ENCODE results near the gene HSPA4L.

HSPA4L gene

DNA sequence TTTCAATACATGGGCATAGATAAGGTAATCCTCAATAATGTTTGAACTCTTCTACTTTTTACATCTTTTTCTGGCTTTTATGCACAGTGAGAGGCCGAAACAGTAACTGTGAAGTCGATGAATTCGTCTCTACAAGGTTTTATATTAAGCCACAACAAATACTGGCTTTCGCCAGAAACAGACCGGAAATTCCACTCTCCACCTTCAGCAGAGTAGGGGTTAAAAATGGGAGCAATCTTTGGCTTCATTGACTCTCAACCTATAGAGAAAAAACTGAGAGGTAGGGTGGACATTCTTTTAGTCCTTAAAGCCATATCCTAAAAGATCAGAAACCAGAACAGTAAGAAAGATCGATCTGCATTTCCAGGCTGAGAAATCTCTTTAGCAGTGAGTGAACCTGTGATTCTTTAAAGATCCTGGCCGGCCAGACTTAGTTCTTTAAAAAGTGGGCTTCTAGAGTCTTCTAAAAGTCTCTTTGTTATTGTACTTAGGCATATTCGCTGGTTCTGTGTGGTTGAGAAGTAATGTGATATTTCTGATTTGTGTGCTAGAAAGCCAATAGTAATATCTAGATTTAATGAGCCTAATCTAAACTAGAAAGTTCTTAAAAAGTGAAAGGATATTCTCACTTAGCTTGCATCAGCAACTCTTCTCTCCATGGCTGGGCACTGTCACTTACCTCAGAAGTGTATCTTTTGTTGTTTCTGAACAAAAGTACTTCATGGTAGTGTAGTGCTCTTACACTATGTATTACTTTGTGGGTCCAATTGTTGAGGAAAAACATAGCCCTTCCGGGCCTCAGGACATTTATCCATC is 2.0 kb downstream of the HSPA4L start:
- no peak for DNase-seq (ENCODE audit: low read depth in 2 of 2)

GRCh38 chr4:127788517-127788916 is 6.4 kb downstream of the HSPA4L start:
- no peak for DNase-seq (ENCODE audit: low read depth in 2 of 2)

GRCh38 chr4:127791391-127791790 is 9.3 kb downstream of the HSPA4L start:
- DNase-seq (ENCODE audit: low read depth in 2 of 2) = no peak

DNA sequence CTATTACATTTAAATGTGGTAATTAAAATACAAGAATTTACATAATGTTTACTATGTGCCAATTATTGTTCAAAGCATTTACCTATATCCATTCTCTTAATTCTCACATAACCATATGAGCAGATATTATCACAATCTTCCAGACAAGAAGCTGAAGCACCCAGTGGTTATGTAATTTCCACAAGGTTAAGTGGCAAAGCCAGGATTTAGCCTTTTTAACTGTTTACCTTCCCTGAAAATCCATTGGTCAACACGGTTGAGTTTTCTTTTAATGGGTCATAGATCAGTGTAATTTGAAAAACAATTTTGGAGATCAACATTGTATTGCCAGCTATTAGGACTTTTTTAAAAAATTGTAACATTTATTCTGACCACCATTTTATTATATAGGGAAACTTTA is 11.4 kb downstream of the HSPA4L start:
- DNase-seq (ENCODE audit: low read depth in 2 of 2) = no peak

DNA sequence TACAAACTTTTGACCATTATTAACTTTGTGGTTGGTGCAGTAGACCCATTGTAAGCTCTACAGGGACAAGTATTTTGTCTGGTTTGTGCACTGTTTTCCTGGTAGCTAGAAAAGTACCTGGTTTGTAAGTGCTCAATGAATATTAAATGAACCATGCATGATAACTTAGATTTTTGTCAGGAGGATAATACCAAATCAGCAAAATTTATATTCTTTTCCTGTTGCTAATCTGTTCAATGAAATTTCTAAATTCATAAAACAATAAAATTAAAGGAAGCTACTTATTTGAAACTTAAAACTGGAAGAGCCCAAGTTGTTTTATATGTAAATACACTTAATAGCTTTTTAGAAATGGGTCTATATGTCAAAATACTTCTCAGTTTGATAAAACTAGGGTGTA is 17.6 kb downstream of the HSPA4L start:
- DNase-seq (ENCODE audit: low read depth in 2 of 2) = no peak

- no peak for DNase-seq (ENCODE audit: low read depth in 2 of 2)
Measured at GRCh38 chr4:127809173-127809800, 27.2 kb downstream of the HSPA4L start.

GRCh38 chr4:127810551-127810950 is 28.4 kb downstream of the HSPA4L start:
- no peak for DNase-seq (ENCODE audit: low read depth in 2 of 2)

DNA sequence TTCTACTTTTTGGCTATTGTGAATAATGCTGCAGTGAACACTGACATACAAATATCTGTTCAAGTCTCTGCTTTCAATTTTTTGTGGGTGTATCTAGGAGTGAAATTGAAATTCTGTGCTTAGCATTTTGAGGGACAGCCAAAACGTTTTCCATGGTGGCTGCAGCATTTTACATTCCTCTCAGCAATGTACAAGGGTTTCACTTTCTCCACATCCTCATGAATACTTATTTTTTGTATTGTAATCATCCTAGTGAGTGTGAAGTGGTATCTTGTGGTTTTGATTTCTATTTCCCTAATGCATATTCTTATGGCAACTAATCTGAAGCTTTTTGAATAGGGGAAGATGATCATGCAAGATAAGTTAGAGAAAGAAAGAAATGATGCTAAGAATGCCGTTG is 40.3 kb downstream of the HSPA4L start:
- DNase-seq (ENCODE audit: low read depth in 2 of 2) = no peak

GRCh38 chr4:127828121-127828520 is 46.0 kb downstream of the HSPA4L start:
- DNase-seq (ENCODE audit: low read depth in 2 of 2) = no peak

- no peak for DNase-seq (ENCODE audit: low read depth in 2 of 2)
Measured at GRCh38 chr4:127829014-127829413, 46.9 kb downstream of the HSPA4L start.

DNA sequence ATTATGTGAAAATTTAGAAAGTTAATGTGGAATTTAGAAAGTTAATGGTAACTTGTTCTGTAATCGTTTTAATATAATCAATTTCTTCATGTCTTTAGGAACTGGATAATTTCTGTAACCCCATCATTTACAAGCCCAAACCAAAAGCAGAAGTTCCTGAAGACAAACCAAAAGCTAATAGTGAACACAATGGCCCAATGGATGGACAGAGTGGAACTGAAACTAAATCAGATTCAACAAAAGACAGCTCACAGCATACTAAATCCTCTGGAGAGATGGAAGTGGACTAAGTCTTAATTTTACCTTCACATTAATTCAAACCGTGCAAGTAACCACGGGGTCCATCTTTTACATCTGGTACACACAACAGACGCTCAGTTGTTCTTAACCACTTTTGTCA is 50.5 kb downstream of the HSPA4L start:
- no peak for DNase-seq (ENCODE audit: low read depth in 2 of 2)

DNA sequence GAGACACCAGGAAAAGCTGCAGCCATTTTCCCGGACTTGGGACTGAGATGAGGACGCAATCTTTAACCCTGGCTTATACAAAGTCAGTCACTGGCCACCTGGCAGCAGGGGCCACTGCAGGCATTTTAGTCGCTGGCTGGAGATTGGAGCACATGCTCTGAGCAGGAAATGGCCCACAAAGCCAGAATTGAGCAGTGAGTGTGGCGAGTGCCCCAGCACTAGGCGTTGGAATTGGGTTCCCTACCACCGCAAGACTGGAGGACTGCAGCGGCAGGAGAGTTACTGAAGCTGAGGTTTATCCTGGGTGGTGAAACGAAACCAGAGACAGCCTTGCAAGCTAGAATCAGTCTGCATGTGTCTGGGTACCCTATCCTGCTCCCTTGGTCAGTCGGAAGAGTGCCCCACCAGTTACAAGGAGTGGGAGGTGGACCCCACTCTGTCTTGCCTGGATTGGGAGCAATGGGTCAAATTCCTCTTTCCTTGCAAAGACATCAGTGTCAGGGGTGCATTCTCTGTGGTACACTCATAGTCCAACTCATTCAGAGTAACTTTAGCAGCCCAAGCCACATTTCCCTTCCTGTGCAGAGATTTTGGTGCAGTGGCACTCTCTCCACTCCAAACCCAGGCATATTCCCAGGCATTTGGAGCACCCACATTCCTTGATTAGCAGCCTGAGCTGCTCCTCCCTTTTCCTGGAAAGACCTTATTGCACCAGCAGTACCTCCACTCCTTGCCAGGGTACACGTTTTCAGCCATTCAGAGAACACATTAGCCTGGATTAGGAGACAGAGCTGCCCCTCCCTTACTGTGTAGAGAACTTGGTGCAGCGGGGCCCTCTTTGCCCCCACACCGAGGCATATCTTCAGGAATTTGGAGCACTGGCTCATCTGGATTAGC is 61.8 kb downstream of the HSPA4L start:
- DNase-seq (ENCODE audit: low read depth in 2 of 2) = no peak

DNA sequence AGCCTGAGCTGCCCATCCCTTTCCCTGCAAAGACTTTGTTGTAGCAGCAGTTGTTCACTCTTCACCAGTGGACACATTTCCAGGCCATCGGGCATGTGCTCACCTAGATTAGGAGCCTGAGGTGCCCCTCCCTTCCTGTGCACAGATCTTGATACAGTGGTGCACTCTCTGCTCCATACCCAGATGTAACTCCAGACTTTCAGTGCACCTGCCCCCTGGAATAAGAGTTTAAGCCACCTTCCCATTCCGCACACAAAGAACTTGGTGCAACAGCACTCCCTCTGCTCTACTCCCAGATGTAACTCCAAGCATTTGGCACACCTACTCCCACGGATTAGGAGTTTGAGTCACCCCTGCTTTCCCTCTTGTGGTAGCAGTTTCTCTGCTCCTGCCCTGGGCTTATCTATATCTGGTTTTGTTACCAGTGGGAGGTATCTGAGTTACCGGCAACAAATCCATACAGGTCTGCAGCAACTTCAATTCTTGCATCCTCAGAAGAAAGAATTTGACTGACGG is 62.5 kb downstream of the HSPA4L start:
- no peak for DNase-seq (ENCODE audit: low read depth in 2 of 2)

DNA sequence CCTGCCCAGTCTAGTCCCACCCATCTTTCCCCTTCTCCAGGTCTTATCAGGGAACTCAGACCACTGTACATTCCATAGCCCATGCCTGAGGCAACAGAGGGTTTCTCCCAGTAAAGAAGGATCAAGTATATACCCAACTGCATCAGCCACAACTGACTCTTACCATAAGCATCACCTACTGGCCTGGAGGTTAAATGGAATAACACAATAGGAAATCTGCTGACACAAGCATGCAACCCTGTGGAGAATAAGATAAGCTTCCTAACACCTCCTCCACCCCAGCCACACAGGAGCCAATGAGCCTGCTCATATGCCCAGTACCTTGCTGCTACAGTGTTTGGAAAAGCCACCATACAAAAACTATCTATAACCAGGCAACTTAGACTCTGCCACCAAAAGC is 63.9 kb downstream of the HSPA4L start:
- no peak for DNase-seq (ENCODE audit: low read depth in 2 of 2)

GRCh38 chr4:127846765-127847164 is 64.6 kb downstream of the HSPA4L start:
- DNase-seq (ENCODE audit: low read depth in 2 of 2) = no peak

GRCh38 chr4:127849505-127850234 is 67.5 kb downstream of the HSPA4L start:
- DNase-seq (ENCODE audit: low read depth in 2 of 2) = no peak

DNA sequence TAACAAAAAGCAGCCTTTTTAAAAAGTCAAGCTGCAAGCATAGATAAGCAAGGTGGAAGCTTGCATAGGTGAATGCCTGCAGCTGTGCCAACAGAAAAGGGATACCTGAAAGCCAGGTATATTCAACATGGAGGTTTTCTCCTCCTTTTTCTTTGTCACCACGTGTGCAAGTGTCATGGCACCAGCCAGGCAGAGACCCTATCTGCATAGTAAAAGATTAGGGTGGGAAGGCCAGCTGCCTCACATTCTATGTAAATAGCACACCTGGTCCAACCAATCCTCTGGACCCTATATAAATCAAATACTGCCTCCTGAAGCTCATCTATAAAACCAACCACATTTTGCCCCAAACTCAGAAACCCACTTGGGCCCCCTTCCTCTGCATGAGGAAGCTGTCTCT is 70.5 kb downstream of the HSPA4L start:
- DNase-seq (ENCODE audit: low read depth in 2 of 2) = no peak

- no peak for DNase-seq (ENCODE audit: low read depth in 2 of 2)
Measured at GRCh38 chr4:127856196-127856812, 74.2 kb downstream of the HSPA4L start.

GRCh38 chr4:127856813-127857447 is 74.8 kb downstream of the HSPA4L start:
- no peak for DNase-seq (ENCODE audit: low read depth in 2 of 2)

DNA sequence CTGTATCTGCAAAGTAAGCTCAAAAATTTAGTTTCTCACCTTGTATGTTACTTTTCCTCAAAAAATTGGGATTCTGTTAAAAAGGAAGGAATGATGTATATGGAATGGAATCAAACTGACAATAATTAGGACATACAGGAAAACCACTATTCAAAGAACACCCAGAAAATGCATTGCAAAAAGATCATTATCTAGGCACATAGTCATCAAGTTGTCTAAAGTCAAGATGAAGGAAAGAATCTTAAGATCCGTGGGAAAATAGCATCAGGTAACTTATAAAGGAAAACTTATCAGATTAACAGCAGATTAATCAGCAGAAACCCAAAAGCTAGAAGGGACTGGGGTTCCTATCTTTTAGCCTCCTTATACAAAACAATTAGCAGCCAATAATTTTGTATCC is 75.5 kb downstream of the HSPA4L start:
- DNase-seq (ENCODE audit: low read depth in 2 of 2) = no peak

- DNase-seq (ENCODE audit: low read depth in 2 of 2) = no peak
Measured at GRCh38 chr4:127868196-127868595, 86.1 kb downstream of the HSPA4L start.
